ENCODE measurements around the gene WDR45.

- TF ChIP-seq, protein P1, sequence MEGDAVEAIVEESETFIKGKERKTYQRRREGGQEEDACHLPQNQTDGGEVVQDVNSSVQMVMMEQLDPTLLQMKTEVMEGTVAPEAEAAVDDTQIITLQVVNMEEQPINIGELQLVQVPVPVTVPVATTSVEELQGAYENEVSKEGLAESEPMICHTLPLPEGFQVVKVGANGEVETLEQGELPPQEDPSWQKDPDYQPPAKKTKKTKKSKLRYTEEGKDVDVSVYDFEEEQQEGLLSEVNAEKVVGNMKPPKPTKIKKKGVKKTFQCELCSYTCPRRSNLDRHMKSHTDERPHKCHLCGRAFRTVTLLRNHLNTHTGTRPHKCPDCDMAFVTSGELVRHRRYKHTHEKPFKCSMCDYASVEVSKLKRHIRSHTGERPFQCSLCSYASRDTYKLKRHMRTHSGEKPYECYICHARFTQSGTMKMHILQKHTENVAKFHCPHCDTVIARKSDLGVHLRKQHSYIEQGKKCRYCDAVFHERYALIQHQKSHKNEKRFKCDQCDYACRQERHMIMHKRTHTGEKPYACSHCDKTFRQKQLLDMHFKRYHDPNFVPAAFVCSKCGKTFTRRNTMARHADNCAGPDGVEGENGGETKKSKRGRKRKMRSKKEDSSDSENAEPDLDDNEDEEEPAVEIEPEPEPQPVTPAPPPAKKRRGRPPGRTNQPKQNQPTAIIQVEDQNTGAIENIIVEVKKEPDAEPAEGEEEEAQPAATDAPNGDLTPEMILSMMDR (IDR thresholded peaks at IDR 0.05) = no peak
- TF ChIP-seq EP300 (IDR thresholded peaks at IDR 0.05) (no peak), POLR2A (IDR thresholded peaks at IDR 0.05) (no peak)
Measured at GRCh38 chrX:49111791-49112190, 32.1 kb upstream of the WDR45 start.
